Activated T-helper 17 cell treated with anti-CD3 and anti-CD28 coated beads, Interleukin-2, amount 50 U/mL, for 72 hours (primary cell): ENCODE measurements around the gene TLE4. TPM values are rescaled to one million over a fixed set of nuclear protein-coding genes. Genes with fewer than 3 reads are reported as not detected.
A peak's percentile ranks its signal among the peaks of the same experiment; 100 is the strongest.
"Not testable (repeated sequence)": the region's sequence is repeated elsewhere in the genome, so short reads cannot be mapped to it uniquely, and the experiment has no call there.

ENCODE experiments used
- ATAC-seq: fragments of 150-1000 bp; cut with Tn5 transposase; replicated peaks from 2 replicates; pipeline ENCODE4 v1.10.0; 2021; ENCODE audit warnings: mild to moderate bottlenecking, moderate library complexity
- H3K27ac Mint-ChIP-seq: one replicate; pipeline ENCODE4 v1.8.0; 2022; ENCODE audit warnings: mixed read lengths
- H3K27me3 Mint-ChIP-seq: one replicate; pipeline ENCODE4 v1.8.0; 2022; ENCODE audit warnings: mixed read lengths
- H3K36me3 Mint-ChIP-seq: one replicate; pipeline ENCODE4 v1.8.0; 2022; ENCODE audit warnings: low read depth, mild to moderate bottlenecking, mixed read lengths
- H3K4me1 Mint-ChIP-seq: one replicate; pipeline ENCODE4 v1.8.0; 2022; ENCODE audit warnings: mixed read lengths
- H3K4me3 Mint-ChIP-seq: one replicate; pipeline ENCODE4 v1.8.0; 2022; ENCODE audit warnings: mild to moderate bottlenecking, mixed read lengths
- H3K9me3 Mint-ChIP-seq: one replicate; pipeline ENCODE4 v1.8.0; 2022; ENCODE audit warnings: mixed read lengths
- total RNA-seq, 2 donors: library from RNA; stranded (reverse); gene quantifications; one replicate each; pipeline ENCODE4 v1.2.3, GENCODE V29; 2022

The TLE4 gene
- total RNA-seq, 2 donors from 2014 or later: 17.4 to 19.3 TPM

GRCh38 chr9:79651251-79651795 is 79.6 kb downstream of the TLE4 start:
- Mint-ChIP-seq H3K4me1 (no peaks in the 10 kb centered on the region), H3K27ac (no peak overlapping the region), H3K36me3 (peaks cover 38% of the 10 kb centered on the region), H3K27me3 (no peaks in the 10 kb centered on the region), H3K4me3 (no peak overlapping the region), H3K9me3 (no peaks in the 10 kb centered on the region)
- no peak for ATAC-seq

GRCh38 chr9:79652598-79652997 is 80.8 kb downstream of the TLE4 start:
- H3K9me3 Mint-ChIP-seq: no peaks in the 10 kb centered on the region
- no peak overlapping the region for H3K27ac Mint-ChIP-seq
- peaks cover 50% of the 10 kb centered on the region for H3K36me3 Mint-ChIP-seq
- no peaks in the 10 kb centered on the region for H3K27me3 Mint-ChIP-seq
- H3K4me3 Mint-ChIP-seq: no peak overlapping the region
- no peak for ATAC-seq
- H3K4me1 Mint-ChIP-seq: no peaks in the 10 kb centered on the region

- not testable (repeated sequence) for ATAC-seq, H3K27ac Mint-ChIP-seq, H3K9me3 Mint-ChIP-seq, H3K4me1 Mint-ChIP-seq, H3K4me3 Mint-ChIP-seq, H3K27me3 Mint-ChIP-seq
- peaks cover 54% of the 10 kb centered on the region for H3K36me3 Mint-ChIP-seq
These were observed 83.0 kb downstream of the TLE4 start for GRCh38 chr9:79654591-79655382.

- Mint-ChIP-seq H3K36me3 (peaks cover 54% of the 10 kb centered on the region), H3K4me1 (peaks cover 9% of the 10 kb centered on the region), H3K9me3 (no peaks in the 10 kb centered on the region), H3K4me3 (no peak overlapping the region), H3K27ac (no peak overlapping the region), H3K27me3 (no peaks in the 10 kb centered on the region)
- ATAC-seq: no peak
These were observed 83.8 kb downstream of the TLE4 start for GRCh38 chr9:79655551-79655950.

- ATAC-seq: no peak
- peaks cover 54% of the 10 kb centered on the region for H3K36me3 Mint-ChIP-seq
- peaks cover 9% of the 10 kb centered on the region for H3K4me1 Mint-ChIP-seq
- H3K9me3 Mint-ChIP-seq: no peaks in the 10 kb centered on the region
- H3K27me3 Mint-ChIP-seq: no peaks in the 10 kb centered on the region
- H3K27ac Mint-ChIP-seq: no peak overlapping the region
- H3K4me3 Mint-ChIP-seq: no peak overlapping the region
These were observed 84.4 kb downstream of the TLE4 start for GRCh38 chr9:79656169-79656568.

- Mint-ChIP-seq H3K9me3 (no peaks in the 10 kb centered on the region), H3K36me3 (peaks cover 48% of the 10 kb centered on the region), H3K27me3 (no peaks in the 10 kb centered on the region), H3K4me3 (no peak overlapping the region), H3K4me1 (peaks cover 18% of the 10 kb centered on the region), H3K27ac (no peak overlapping the region)
- ATAC-seq: no peak
These were observed 86.1 kb downstream of the TLE4 start for GRCh38 chr9:79657891-79658290.

- peaks cover 23% of the 10 kb centered on the region for H3K4me1 Mint-ChIP-seq
- H3K36me3 Mint-ChIP-seq: peaks cover 37% of the 10 kb centered on the region
- ATAC-seq: peak; percentile 48
- no peak overlapping the region for H3K27ac Mint-ChIP-seq
- no peaks in the 10 kb centered on the region for H3K9me3 Mint-ChIP-seq
- H3K4me3 Mint-ChIP-seq: no peak overlapping the region
- no peaks in the 10 kb centered on the region for H3K27me3 Mint-ChIP-seq
These were observed 87.2 kb downstream of the TLE4 start for GRCh38 chr9:79658926-79659325.

GRCh38 chr9:79660615-79661014 is 88.8 kb downstream of the TLE4 start:
- Mint-ChIP-seq H3K4me3 (no peak overlapping the region), H3K4me1 (peaks cover 23% of the 10 kb centered on the region), H3K27me3 (no peaks in the 10 kb centered on the region), H3K27ac (no peak overlapping the region), H3K36me3 (peaks cover 30% of the 10 kb centered on the region), H3K9me3 (no peaks in the 10 kb centered on the region)
- no peak for ATAC-seq

- no peak for ATAC-seq
- Mint-ChIP-seq H3K9me3 (no peaks in the 10 kb centered on the region), H3K27me3 (no peaks in the 10 kb centered on the region), H3K36me3 (peaks cover 30% of the 10 kb centered on the region), H3K4me3 (no peak overlapping the region), H3K4me1 (peaks cover 23% of the 10 kb centered on the region), H3K27ac (no peak overlapping the region)
These were observed 89.5 kb downstream of the TLE4 start for GRCh38 chr9:79661279-79661678.

GRCh38 chr9:79661886-79662536 is 90.2 kb downstream of the TLE4 start:
- no peaks in the 10 kb centered on the region for H3K9me3 Mint-ChIP-seq
- H3K36me3 Mint-ChIP-seq: peaks cover 24% of the 10 kb centered on the region
- peak overlapping the region; percentile 24 for H3K4me3 Mint-ChIP-seq
- no peak for ATAC-seq
- H3K4me1 Mint-ChIP-seq: peaks cover 23% of the 10 kb centered on the region
- peak overlapping the region; percentile 79 for H3K27ac Mint-ChIP-seq
- no peaks in the 10 kb centered on the region for H3K27me3 Mint-ChIP-seq

- peak overlapping the region; percentile 79 for H3K27ac Mint-ChIP-seq
- no peaks in the 10 kb centered on the region for H3K9me3 Mint-ChIP-seq
- peak overlapping the region; percentile 24 for H3K4me3 Mint-ChIP-seq
- H3K4me1 Mint-ChIP-seq: peaks cover 23% of the 10 kb centered on the region
- no peaks in the 10 kb centered on the region for H3K27me3 Mint-ChIP-seq
- peaks cover 19% of the 10 kb centered on the region for H3K36me3 Mint-ChIP-seq
- ATAC-seq: no peak
These were observed 90.8 kb downstream of the TLE4 start for GRCh38 chr9:79662537-79662956.

- ATAC-seq: no peak
- Mint-ChIP-seq H3K27me3 (no peaks in the 10 kb centered on the region), H3K9me3 (no peaks in the 10 kb centered on the region), H3K4me1 (peaks cover 23% of the 10 kb centered on the region), H3K4me3 (no peak overlapping the region), H3K27ac (peak overlapping the region; percentile 27), H3K36me3 (peaks cover 15% of the 10 kb centered on the region)
These were observed 91.5 kb downstream of the TLE4 start for GRCh38 chr9:79663300-79663699.

- Mint-ChIP-seq H3K4me1 (peaks cover 17% of the 10 kb centered on the region), H3K36me3 (peaks cover 15% of the 10 kb centered on the region), H3K27me3 (no peaks in the 10 kb centered on the region), H3K27ac (no peak overlapping the region), H3K4me3 (no peak overlapping the region), H3K9me3 (no peaks in the 10 kb centered on the region)
- no peak for ATAC-seq
These were observed 92.1 kb downstream of the TLE4 start for GRCh38 chr9:79663878-79664277.

GRCh38 chr9:79664375-79664831 is 92.6 kb downstream of the TLE4 start:
- H3K27ac Mint-ChIP-seq: no peak overlapping the region
- peaks cover 15% of the 10 kb centered on the region for H3K36me3 Mint-ChIP-seq
- no peak overlapping the region for H3K4me3 Mint-ChIP-seq
- H3K27me3 Mint-ChIP-seq: no peaks in the 10 kb centered on the region
- H3K9me3 Mint-ChIP-seq: no peaks in the 10 kb centered on the region
- peaks cover 17% of the 10 kb centered on the region for H3K4me1 Mint-ChIP-seq
- no peak for ATAC-seq

GRCh38 chr9:79665369-79665768 is 93.6 kb downstream of the TLE4 start:
- Mint-ChIP-seq H3K27ac (no peak overlapping the region), H3K36me3 (peaks cover 23% of the 10 kb centered on the region), H3K27me3 (no peaks in the 10 kb centered on the region), H3K4me3 (no peak overlapping the region), H3K4me1 (peaks cover 18% of the 10 kb centered on the region), H3K9me3 (no peaks in the 10 kb centered on the region)
- ATAC-seq: no peak
